Neural cell (in vitro differentiated cells): ENCODE results near the gene PSMB3. TPM values are rescaled to one million over a fixed set of nuclear protein-coding genes. Genes with fewer than 3 reads are reported as not detected.

Experiments used
- H2AFZ ChIP-seq: fragments of 200-600, 300-800 bp; sonication (generic), shearing (Covaris generic); 2 replicates; pipeline ENCODE4 v1.6.0; 2014; ENCODE audit warnings: low read depth, mild to moderate bottlenecking, antibody characterized with exemption, low read length, moderate library complexity
- H3F3A ChIP-seq: fragments of 200-600 bp; shearing (Covaris generic); 2 replicates; pipeline ENCODE4 v1.6.1; 2016; ENCODE audit warnings: mild to moderate bottlenecking, moderate library complexity, mixed read lengths, antibody characterized with exemption, low read length; ENCODE audit not compliant: insufficient read depth, poor library complexity, severe bottlenecking
- H3K27ac ChIP-seq: fragments of 200-600, 300-800 bp; sonication (generic), shearing (Covaris generic); 2 replicates; pipeline ENCODE4 v1.5.1; 2014; ENCODE audit warnings: mild to moderate bottlenecking, low read length, moderate library complexity
- H3K27me3 ChIP-seq: fragments of 300-800, 200-600 bp; sonication (generic), shearing (Covaris generic); 2 replicates; pipeline ENCODE4 v1.6.0; 2014; ENCODE audit warnings: mild to moderate bottlenecking, low read depth, low read length, moderate library complexity; ENCODE audit not compliant: insufficient read depth
- H3K36me3 ChIP-seq: fragments of 300-800, 200-600 bp; sonication (generic), shearing (Covaris generic); 2 replicates; pipeline ENCODE4 v1.5.1; 2014; ENCODE audit warnings: mild to moderate bottlenecking, antibody characterized with exemption, low read length, moderate library complexity; ENCODE audit not compliant: insufficient read depth
- H3K4me2 ChIP-seq: fragments of 300-800, 200-600 bp; sonication (generic), shearing (Covaris generic); 2 replicates; pipeline ENCODE4 v1.6.0; 2014; ENCODE audit warnings: mild to moderate bottlenecking, low read length
- H3K4me3 ChIP-seq: fragments of 300-800, 200-600 bp; sonication (generic), shearing (Covaris generic); 2 replicates; pipeline ENCODE4 v1.5.1; 2014; ENCODE audit warnings: mild to moderate bottlenecking, low read length, moderate library complexity
- H3K79me2 ChIP-seq: fragments of 200-600 bp; shearing (Covaris generic); replicated peaks from 2 replicates; pipeline ENCODE4 v1.6.0; 2014; ENCODE audit warnings: mild to moderate bottlenecking, low read length, moderate library complexity; ENCODE audit not compliant: insufficient read depth
- H3K9ac ChIP-seq: fragments of 300-800, 200-600 bp; sonication (generic), shearing (Covaris generic); 2 replicates; pipeline ENCODE4 v1.6.1; 2016; ENCODE audit warnings: mild to moderate bottlenecking, low read length, mixed read lengths
- H3K9me2 ChIP-seq: fragments of 200-600 bp; shearing (Covaris generic); 2 replicates; pipeline ENCODE4 v1.6.1; 2016; ENCODE audit warnings: mild to moderate bottlenecking, low read length, mixed read lengths; ENCODE audit not compliant: insufficient read depth
- H3K9me3 ChIP-seq: fragments of 200-600, 300-800 bp; sonication (generic), shearing (Covaris generic); 2 replicates; pipeline ENCODE4 v1.6.1; 2016; ENCODE audit warnings: mild to moderate bottlenecking, mixed run types, low read length, moderate library complexity, mixed read lengths
- H4K20me1 ChIP-seq: fragments of 200-600 bp; shearing (Covaris generic); 2 replicates; pipeline ENCODE4 v1.6.1; 2016; ENCODE audit warnings: mild to moderate bottlenecking, mixed run types; ENCODE audit not compliant: insufficient read depth
- CTCF ChIP-seq: fragments of 450-650 bp; IDR thresholded peaks from 2 replicates; pipeline ENCODE4 v1.5.1; 2014; ENCODE audit warnings: antibody characterized with exemption, mild to moderate bottlenecking, moderate library complexity; ENCODE audit not compliant: poor library complexity, severe bottlenecking
- EP300 ChIP-seq: fragments of 450-650 bp; conservative IDR thresholded peaks from 2 replicates; pipeline ENCODE4 v1.6.1; 2014; ENCODE audit warnings: antibody characterized with exemption, mild to moderate bottlenecking, moderate library complexity; ENCODE audit not compliant: poor library complexity, severe bottlenecking
- EZH2 ChIP-seq: fragments of 200-600, 300-800 bp; shearing (Covaris generic), sonication (generic); IDR thresholded peaks from 2 replicates; pipeline ENCODE4 v1.6.1; 2014; ENCODE audit warnings: antibody characterized with exemption, low read length, borderline replicate concordance, mild to moderate bottlenecking; ENCODE audit not compliant: insufficient read depth, poor library complexity, severe bottlenecking
- MXI1 ChIP-seq: fragments of 450-650 bp; conservative IDR thresholded peaks from 2 replicates; pipeline ENCODE4 v1.6.1; 2014; ENCODE audit warnings: antibody characterized with exemption, mild to moderate bottlenecking; ENCODE audit not compliant: poor library complexity, severe bottlenecking
- POLR2AphosphoS5 ChIP-seq: IDR thresholded peaks from 2 replicates; pipeline ENCODE4 v1.6.1; 2012
- RAD21 ChIP-seq: fragments of 450-650 bp; conservative IDR thresholded peaks from 2 replicates; pipeline ENCODE4 v1.6.1; 2014; ENCODE audit warnings: antibody characterized with exemption, mild to moderate bottlenecking, moderate library complexity
- SMC3 ChIP-seq: fragments of 450-650 bp; conservative IDR thresholded peaks from 2 replicates; pipeline ENCODE4 v1.6.1; 2014; ENCODE audit warnings: antibody characterized with exemption, mild to moderate bottlenecking, moderate library complexity; ENCODE audit not compliant: poor library complexity
- TAF1 ChIP-seq: IDR thresholded peaks from 2 replicates; pipeline ENCODE4 v1.6.1; 2012; ENCODE audit warnings: low read depth
- polyA plus RNA-seq: library from polyadenylated mRNA; depleted of rRNA; stranded (reverse); fragments of >200 nt; gene quantifications from 2 replicates; pipeline ENCODE4 v1.2.3, GENCODE V29; 2014
- TF ChIP-seq, protein P1 (sequence below): IDR thresholded peaks from 2 replicates; pipeline ENCODE4 v1.6.1; 2012; ENCODE audit warnings: borderline replicate concordance

Gene PSMB3
- polyA plus RNA-seq, 1 donor from 2014 or later, result 338 TPM

DNA sequence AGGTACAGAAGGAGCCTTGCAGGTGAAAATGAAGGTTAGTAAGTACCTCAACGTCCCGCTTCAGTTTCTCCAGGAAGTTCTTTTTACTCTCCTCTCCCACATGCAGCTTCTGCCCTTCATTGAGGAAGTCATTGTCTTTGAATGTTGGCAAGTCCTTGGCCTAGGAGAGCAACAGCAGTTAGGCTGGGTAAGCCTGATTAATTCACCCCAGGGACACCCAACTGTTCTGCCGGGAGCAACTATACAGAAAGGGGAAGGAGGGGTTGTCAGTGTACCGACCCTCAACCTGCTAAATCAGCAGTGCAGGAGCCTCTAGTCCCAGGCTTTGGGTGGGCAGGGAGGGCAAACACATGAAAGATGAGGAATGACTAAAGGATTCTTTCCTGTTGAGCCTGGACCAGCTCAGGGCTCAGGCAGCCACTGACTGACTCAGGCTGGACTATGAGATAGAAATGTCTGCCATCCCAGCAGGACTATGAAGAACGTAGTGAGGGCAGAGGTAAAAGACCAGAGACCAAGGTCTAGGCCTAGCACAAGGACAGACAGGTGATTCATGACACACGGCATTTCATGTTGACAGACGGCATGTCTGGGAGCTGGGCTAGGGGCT lies 25.2 kb downstream of the PSMB3 start:
- H3K27ac ChIP-seq, result no peak overlapping the region
- no peak overlapping the region for H3K4me2 ChIP-seq
- no peaks in the 10 kb centered on the region for H3K27me3 ChIP-seq
- no peak overlapping the region for H2AFZ ChIP-seq
- no peak for TF ChIP-seq MXI1
- TF ChIP-seq, protein P1, sequence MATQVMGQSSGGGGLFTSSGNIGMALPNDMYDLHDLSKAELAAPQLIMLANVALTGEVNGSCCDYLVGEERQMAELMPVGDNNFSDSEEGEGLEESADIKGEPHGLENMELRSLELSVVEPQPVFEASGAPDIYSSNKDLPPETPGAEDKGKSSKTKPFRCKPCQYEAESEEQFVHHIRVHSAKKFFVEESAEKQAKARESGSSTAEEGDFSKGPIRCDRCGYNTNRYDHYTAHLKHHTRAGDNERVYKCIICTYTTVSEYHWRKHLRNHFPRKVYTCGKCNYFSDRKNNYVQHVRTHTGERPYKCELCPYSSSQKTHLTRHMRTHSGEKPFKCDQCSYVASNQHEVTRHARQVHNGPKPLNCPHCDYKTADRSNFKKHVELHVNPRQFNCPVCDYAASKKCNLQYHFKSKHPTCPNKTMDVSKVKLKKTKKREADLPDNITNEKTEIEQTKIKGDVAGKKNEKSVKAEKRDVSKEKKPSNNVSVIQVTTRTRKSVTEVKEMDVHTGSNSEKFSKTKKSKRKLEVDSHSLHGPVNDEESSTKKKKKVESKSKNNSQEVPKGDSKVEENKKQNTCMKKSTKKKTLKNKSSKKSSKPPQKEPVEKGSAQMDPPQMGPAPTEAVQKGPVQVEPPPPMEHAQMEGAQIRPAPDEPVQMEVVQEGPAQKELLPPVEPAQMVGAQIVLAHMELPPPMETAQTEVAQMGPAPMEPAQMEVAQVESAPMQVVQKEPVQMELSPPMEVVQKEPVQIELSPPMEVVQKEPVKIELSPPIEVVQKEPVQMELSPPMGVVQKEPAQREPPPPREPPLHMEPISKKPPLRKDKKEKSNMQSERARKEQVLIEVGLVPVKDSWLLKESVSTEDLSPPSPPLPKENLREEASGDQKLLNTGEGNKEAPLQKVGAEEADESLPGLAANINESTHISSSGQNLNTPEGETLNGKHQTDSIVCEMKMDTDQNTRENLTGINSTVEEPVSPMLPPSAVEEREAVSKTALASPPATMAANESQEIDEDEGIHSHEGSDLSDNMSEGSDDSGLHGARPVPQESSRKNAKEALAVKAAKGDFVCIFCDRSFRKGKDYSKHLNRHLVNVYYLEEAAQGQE, result no peak
- no peak for TF ChIP-seq SMC3
- TF ChIP-seq CTCF, result no peak
- no peak for TF ChIP-seq EZH2
- no peak for TF ChIP-seq EP300
- no peak for TF ChIP-seq POLR2AphosphoS5
- no peak for TF ChIP-seq RAD21
- no peak for TF ChIP-seq TAF1
- no peaks in the 10 kb centered on the region for H4K20me1 ChIP-seq
- H3F3A ChIP-seq, result no peaks in the 10 kb centered on the region
- peaks cover 13% of the 10 kb centered on the region for H3K36me3 ChIP-seq
- H3K4me3 ChIP-seq, result no peak overlapping the region
- H3K9me2 ChIP-seq, result no peaks in the 10 kb centered on the region
- no peaks in the 10 kb centered on the region for H3K79me2 ChIP-seq
- H3K9ac ChIP-seq, result no peak overlapping the region
- H3K9me3 ChIP-seq, result no peaks in the 10 kb centered on the region

DNA sequence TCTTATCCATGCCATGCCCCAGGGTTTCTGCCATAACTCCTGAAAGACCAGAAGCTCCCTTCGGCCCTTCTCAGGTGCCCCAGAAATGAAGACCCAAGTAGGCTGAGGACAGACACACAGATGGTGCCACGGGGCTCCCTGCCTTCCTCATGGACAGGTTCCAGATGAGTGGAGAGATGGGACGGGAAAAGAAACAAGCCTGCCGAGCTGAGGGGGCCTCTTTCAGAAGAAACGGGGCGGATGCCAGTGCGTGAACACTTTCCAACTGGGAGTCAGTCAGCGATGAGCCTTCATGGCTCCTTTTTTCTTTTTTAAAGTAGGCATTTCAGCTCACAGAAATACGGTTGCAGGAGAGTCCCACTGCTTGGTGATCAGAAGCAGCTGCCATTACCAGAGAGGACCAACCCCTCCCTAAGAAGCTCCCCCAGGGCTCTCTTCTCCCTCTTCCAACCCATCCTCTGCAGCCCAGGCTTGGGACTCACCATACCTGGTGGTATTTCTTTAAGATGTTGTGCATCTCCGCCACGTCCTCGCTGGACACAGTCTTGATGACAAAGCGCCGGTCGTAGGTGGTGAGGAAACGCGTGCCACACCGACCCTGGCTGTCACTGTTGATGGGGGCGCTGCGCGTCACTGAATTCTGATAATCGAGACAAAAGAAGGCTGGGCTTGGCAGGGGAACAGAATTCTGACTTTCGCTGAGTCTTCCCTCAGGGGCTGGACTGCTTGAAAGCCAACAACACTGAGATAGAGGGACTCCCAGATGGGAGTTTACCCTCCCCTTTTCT lies 27.6 kb downstream of the PSMB3 start:
- no peaks in the 10 kb centered on the region for H3K9me2 ChIP-seq
- H3K4me2 ChIP-seq, result no peak overlapping the region
- no peaks in the 10 kb centered on the region for H3F3A ChIP-seq
- H4K20me1 ChIP-seq, result no peaks in the 10 kb centered on the region
- no peak overlapping the region for H2AFZ ChIP-seq
- H3K36me3 ChIP-seq, result no peaks in the 10 kb centered on the region
- no peak overlapping the region for H3K4me3 ChIP-seq
- no peaks in the 10 kb centered on the region for H3K79me2 ChIP-seq
- TF ChIP-seq EZH2 (no peak), SMC3 (no peak), CTCF (no peak), MXI1 (no peak), TAF1 (no peak), POLR2AphosphoS5 (no peak), RAD21 (no peak), EP300 (no peak)
- TF ChIP-seq, protein P1, result no peak
- H3K27me3 ChIP-seq, result no peaks in the 10 kb centered on the region
- no peak overlapping the region for H3K9ac ChIP-seq
- no peak overlapping the region for H3K27ac ChIP-seq
- no peaks in the 10 kb centered on the region for H3K9me3 ChIP-seq
